ENCODE results near the gene PTGFRN. TPM values are rescaled to one million over a fixed set of nuclear protein-coding genes. Genes with fewer than 3 reads are reported as not detected.

Gene PTGFRN
- total and polyA plus RNA-seq, 9 of the 15 experiments (the other 6 are each of a cell fraction or from before 2014, with no cell fraction given) = 17.3 to 33.1 (median 25.7) TPM

DNA sequence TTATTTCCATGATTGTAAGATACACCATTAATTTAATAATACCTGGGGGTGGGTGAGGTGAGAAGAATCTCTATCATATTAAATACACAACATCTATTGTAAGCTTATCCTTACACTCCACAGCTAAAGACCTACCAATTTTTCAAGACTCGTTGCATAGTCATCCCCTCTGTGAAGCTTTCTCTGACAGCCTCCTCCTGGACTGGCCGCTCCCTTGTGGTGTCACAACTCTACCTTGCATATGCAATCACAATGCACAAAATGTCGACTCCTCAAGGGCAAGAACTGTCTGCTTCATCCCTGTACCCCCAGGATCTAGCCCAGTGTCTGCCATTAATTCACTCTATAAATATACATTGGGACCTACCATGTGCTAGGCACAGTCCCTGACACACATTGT, 2.4 kb upstream of the PTGFRN start:
- Histone ChIP-seq H3K9me1 (ENCODE audit: control insufficient read depth, insufficient read depth, low read length) (no peaks in the 10 kb centered on the region), H3K27ac (ENCODE audit: extremely low read depth, low read depth, low read length) (no peak overlapping the region), H3K4me3 (no peak overlapping the region), H4K20me1 (replicated peaks; ENCODE audit: control insufficient read depth, insufficient read depth, low read length) (no peaks in the 10 kb centered on the region), H3K9me3 (replicated peaks; ENCODE audit: control insufficient read depth, insufficient read depth, low read depth, low read length) (no peaks in the 10 kb centered on the region), H2AFZ (ENCODE audit: low read depth, low read length) (no peak overlapping the region), H3K9ac (ENCODE audit: insufficient read depth in 1 of 2, low read depth in 2 of 2, low read length in 2 of 2) (no peak overlapping the region), H3K4me2 (ENCODE audit: insufficient read depth, low read length) (no peak overlapping the region), H3K79me2 (ENCODE audit: control insufficient read depth, insufficient read depth, low read length) (peaks cover 21% of the 10 kb centered on the region), H3K36me3 (ENCODE audit: control insufficient read depth, insufficient read depth, low read length) (no peaks in the 10 kb centered on the region), H3K4me1 (replicated peaks in 1 of 2; ENCODE audit: control insufficient read depth in 2 of 2, insufficient read depth in 2 of 2, low read length in 2 of 2) (peaks cover 19 to 31% of the 10 kb centered on the region in 2 experiments), H3K27me3 (ENCODE audit: control insufficient read depth in 2 of 2, insufficient read depth in 2 of 2, low read length in 2 of 2) (peaks cover 2 to 4% of the 10 kb centered on the region in 2 experiments; a peak in 2 of 5 replicates)
- TF ChIP-seq, protein P1, sequence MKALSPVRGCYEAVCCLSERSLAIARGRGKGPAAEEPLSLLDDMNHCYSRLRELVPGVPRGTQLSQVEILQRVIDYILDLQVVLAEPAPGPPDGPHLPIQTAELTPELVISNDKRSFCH (CRISPR knock-in tag; IDR thresholded peaks at IDR 0.05) = no peak
- TF ChIP-seq, protein P1 (tag; IDR thresholded peaks at IDR 0.05) = no peak
- TF ChIP-seq DNMT1 (IDR thresholded peaks at IDR 0.05) (no peak), ZFP91 (CRISPR knock-in tag; IDR thresholded peaks at IDR 0.05) (no peak), HDAC1 (IDR thresholded peaks at IDR 0.05) (no peak), TEAD1 (CRISPR knock-in tag; IDR thresholded peaks at IDR 0.05) (no peak), CEBPB (tag; IDR thresholded peaks at IDR 0.05) (0 out of 2 replicates have a peak, but pooled peaks have one; percentile 24), PHF21A (IDR thresholded peaks at IDR 0.05; ENCODE audit: borderline replicate concordance, low read depth) (no peak), SRSF3 (IDR thresholded peaks at IDR 0.05; ENCODE audit: insufficient read depth, low read length) (no peak)
- TF ChIP-seq, protein P2, sequence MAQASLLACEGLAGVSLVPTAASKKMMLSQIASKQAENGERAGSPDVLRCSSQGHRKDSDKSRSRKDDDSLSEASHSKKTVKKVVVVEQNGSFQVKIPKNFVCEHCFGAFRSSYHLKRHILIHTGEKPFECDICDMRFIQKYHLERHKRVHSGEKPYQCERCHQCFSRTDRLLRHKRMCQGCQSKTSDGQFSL (CRISPR knock-in tag; IDR thresholded peaks at IDR 0.05) = no peak
- TF ChIP-seq, protein P2 (tag; IDR thresholded peaks at IDR 0.05) = 0 out of 4 replicates have a peak, but pooled peaks of 1 of the 2 experiments have one; percentile 27
- BruUV-seq (replicated peaks) = no TSS peak
- ChIA-PET CTCF (ENCODE audit: low intra/inter-chr PET ratio) (no interaction called here), POLR2A (no interaction called here)
- intact Hi-C loops (cut with micrococcal nuclease) (no loop called here), in situ Hi-C loops (cut with MboI) (no loop called here)
- no peak for DNase-seq (ENCODE audit: extremely low read depth in 1 of 4, low spot score in 3 of 4)
- 64% methylated on average over 3 of the region's 3 CpGs for WGBS (ENCODE audit: insufficient coverage, low coverage, missing lambda C conversion rate)
- ATAC-seq = no peak
- no peak for FAIRE-seq
